Right atrium auricular region (tissue), 2 donors: ENCODE results near the gene GNLY. TPM values are rescaled to one million over a fixed set of nuclear protein-coding genes. Genes with fewer than 3 reads are reported as not detected.

Experiments used
- DNase-seq: peaks from one replicate; pipeline ENCODE4 v3.0.0-alpha.2; 2019; ENCODE audit warnings: low spot score
- H3K27ac ChIP-seq, 2 donors: fragments of 200-600 bp; sonication (generic); 1 replicate in 1 of 2; 2 replicates in 1 of 2; pipeline ENCODE4 v1.5.1; 2016 to 2019
- H3K27me3 ChIP-seq, 2 donors: fragments of 200-600 bp; sonication (generic); one replicate each; pipeline versions ENCODE4 v1.5.1 to v1.6.0; 2017 to 2019
- H3K36me3 ChIP-seq: fragments of 200-600 bp; sonication (generic); one replicate; pipeline ENCODE4 v1.5.1; 2016
- H3K4me1 ChIP-seq, 2 donors: fragments of 200-600 bp; sonication (generic); one replicate each; pipeline versions ENCODE4 v1.5.1 to v1.6.0; 2017 to 2019
- H3K4me3 ChIP-seq, 2 donors: fragments of 200-600 bp; sonication (generic); 1 replicate in 1 of 2; 2 replicates in 1 of 2; pipeline ENCODE4 v1.5.1; 2017 to 2019; ENCODE audit warnings: mild to moderate bottlenecking in 1 of 2, moderate library complexity in 1 of 2
- H3K9me3 ChIP-seq, 2 donors: fragments of 200-600 bp; sonication (generic); one replicate each; pipeline ENCODE4 v1.5.1; 2019
- total RNA-seq, 2 donors: library from RNA; depleted of rRNA; stranded (reverse); fragments of >200 nt; gene quantifications; one replicate each; pipeline ENCODE4 v1.1.0, GENCODE V29; 2016
- TF ChIP-seq, protein P1 (sequence below), 2 donors: fragments of 200-600 bp; sonication (generic); IDR thresholded peaks; one replicate each; pipeline ENCODE4 v1.5.1; 2019; ENCODE audit warnings: antibody characterized with exemption in 2 of 2

GNLY gene
- total RNA-seq = 1 to 10 TPM in 1 of 2 donors, not detected in 1; 1.4 TPM

DNA sequence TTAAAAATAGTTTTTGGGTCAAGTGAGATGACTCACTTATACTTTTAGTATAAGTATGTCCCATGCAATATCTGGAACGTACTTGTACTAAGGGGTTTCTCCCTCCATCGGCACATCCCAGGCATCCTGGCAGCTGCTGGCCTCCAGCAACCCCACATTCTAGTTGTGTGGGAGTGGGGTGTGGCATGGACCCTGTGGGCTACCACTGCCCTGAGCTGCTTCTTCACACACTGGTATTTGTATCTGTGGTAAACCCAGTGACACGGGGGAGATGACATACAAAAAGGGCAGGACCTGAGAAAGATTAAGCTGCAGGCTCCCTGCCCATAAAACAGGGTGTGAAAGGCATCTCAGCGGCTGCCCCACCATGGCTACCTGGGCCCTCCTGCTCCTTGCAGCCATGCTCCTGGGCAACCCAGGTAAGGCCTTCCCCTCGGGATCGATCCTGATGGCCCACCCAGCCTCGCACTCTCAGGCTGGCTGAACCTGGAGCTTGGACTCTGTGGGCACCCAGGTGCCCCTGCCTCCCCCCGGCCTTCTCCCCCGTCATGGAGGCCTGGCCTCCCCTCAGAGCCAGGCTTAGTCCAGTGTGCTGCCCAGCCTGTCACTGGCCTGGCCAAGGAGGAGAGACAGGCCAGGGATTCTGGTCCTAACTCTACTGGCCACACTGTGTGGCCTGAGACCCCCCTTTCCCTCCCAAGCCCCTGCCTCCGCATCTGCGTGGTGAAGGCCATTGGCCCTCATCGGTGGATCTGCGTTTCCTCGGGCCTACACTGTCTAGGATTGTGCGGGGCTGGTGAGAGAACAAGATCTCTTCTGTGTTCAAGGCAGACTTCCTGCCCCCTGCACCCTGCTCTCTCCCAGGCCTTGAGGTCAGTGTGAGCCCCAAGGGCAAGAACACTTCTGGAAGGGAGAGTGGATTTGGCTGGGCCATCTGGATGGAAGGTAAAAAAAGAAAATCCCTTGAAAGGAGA lies at the start of gene GNLY:
GNLY (plus strand) TSS at position 307 of the 974 bp plus-strand sequence; CDS start at position 368, 61 bp downstream.
- no peak within 1 kb of the TSS for H3K4me3 ChIP-seq
- H3K9me3 ChIP-seq = no peaks in the 10 kb centered on the region
- H3K27ac ChIP-seq = no peak within 1 kb of the TSS
- no peaks in the 10 kb centered on the region for H3K36me3 ChIP-seq
- TF ChIP-seq, protein P1, sequence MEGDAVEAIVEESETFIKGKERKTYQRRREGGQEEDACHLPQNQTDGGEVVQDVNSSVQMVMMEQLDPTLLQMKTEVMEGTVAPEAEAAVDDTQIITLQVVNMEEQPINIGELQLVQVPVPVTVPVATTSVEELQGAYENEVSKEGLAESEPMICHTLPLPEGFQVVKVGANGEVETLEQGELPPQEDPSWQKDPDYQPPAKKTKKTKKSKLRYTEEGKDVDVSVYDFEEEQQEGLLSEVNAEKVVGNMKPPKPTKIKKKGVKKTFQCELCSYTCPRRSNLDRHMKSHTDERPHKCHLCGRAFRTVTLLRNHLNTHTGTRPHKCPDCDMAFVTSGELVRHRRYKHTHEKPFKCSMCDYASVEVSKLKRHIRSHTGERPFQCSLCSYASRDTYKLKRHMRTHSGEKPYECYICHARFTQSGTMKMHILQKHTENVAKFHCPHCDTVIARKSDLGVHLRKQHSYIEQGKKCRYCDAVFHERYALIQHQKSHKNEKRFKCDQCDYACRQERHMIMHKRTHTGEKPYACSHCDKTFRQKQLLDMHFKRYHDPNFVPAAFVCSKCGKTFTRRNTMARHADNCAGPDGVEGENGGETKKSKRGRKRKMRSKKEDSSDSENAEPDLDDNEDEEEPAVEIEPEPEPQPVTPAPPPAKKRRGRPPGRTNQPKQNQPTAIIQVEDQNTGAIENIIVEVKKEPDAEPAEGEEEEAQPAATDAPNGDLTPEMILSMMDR (IDR thresholded peaks at IDR 0.05) = no peak
- peak; percentile 42 for DNase-seq
- no peaks in the 10 kb centered on the region for H3K27me3 ChIP-seq
- H3K4me1 ChIP-seq = no peaks in the 10 kb centered on the region

DNA sequence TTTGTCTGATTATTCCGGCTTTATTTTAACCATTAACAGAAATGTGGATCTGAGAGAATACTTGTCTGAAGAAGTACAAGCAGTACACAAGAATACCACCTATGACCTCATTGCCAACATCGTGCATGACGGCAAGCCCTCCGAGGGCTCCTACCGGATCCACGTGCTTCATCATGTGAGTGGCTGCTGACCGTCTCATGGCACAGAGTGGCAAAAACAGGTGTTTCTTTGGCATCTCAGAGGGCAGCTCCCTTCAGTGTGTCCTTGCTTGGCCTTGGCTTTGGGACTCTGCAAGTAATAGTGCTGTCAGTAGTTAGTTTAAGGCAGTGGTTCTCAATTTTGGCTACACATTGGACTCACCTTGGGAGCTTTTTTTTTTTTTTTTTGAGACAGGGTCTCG lies 49.2 kb upstream of the GNLY start:
- TF ChIP-seq, protein P1 (IDR thresholded peaks at IDR 0.05) = no peak
- no peak for DNase-seq
- Histone ChIP-seq H3K27ac (no peak overlapping the region), H3K4me3 (no peak overlapping the region), H3K9me3 (no peaks in the 10 kb centered on the region), H3K36me3 (peaks cover 97% of the 10 kb centered on the region), H3K4me1 (peaks cover 0 to 7% of the 10 kb centered on the region in 2 donors), H3K27me3 (no peaks in the 10 kb centered on the region)

DNA sequence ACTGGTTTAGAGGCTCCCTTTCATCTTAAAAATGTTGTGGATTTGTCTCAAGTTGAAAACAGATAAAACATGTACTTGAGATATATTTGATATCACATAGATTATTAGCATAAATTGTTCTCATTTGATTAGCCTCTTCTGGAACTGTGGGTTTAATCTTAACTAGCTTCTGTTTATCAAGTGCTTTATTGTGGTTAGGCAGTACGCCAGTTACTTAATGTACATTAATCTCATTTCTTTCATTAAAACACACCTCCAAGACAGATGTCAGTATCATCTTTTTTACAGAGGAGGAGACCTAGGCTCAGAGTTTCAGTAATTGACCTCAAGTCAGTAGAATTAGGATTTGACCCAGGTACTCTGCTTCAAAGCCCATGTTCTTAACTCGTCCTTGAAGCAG lies 48.0 kb upstream of the GNLY start:
- DNase-seq = no peak
- Histone ChIP-seq H3K27ac (no peak overlapping the region), H3K27me3 (no peaks in the 10 kb centered on the region), H3K36me3 (peaks cover 95% of the 10 kb centered on the region), H3K4me3 (no peak overlapping the region), H3K9me3 (no peaks in the 10 kb centered on the region), H3K4me1 (peaks cover 0 to 7% of the 10 kb centered on the region in 2 donors)
- TF ChIP-seq, protein P1 (IDR thresholded peaks at IDR 0.05) = no peak

DNA sequence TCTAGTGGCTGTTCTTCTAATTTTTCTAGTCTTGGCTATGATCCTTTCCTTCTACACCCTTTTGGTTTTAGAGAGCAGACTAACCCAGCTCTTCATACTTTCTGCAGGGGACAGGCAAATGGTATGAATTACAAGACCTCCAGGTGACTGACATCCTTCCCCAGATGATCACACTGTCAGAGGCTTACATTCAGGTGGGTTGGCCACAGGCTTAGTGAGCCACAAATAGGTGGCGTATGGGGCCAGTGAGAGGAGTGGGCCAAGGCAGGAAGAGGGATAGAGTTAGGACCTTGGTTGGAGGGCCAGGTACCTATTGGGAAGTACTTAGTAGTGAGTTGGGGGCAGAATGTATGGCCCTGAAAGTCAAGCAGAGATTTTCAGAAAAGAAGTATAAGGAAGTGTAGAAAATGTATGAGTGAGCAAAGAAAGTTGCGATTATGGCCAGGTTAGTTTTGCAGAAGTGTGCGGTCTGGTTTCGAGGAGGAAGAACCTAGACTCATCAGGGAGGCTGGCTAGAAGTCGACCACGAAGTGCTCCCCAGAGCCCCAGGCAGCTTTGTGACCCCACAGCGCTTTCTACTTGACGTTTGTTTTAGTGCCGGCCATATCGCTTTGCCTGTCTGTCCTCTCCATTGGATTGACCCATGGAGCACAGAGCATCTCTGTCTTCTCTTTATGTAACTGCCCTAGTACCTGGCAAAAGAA lies 46.2 kb upstream of the GNLY start:
- Histone ChIP-seq H3K36me3 (peaks cover 84% of the 10 kb centered on the region), H3K4me3 (no peak overlapping the region), H3K9me3 (no peaks in the 10 kb centered on the region), H3K27ac (no peak overlapping the region), H3K27me3 (no peaks in the 10 kb centered on the region), H3K4me1 (peaks cover 0 to 7% of the 10 kb centered on the region in 2 donors)
- TF ChIP-seq, protein P1 (IDR thresholded peaks at IDR 0.05) = no peak
- DNase-seq = no peak

DNA sequence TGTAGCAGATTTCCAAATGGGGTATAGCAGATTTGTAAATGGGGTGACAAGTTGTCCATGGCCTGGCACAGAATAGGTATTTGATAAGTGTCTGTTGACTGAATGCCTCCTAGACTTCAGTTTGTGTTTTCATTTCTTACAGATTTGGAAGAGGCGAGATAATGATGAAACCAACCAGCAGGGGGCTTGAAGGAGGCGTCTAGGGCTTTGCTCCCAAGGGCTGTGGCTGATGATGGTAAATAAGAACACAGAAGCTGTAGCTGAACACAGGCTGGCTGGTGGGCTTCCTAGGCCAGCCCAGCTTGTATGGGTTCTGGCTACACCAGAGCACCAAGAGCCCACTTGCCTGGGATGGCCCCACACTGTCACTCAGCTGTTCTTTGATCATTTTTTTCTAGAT lies 45.5 kb upstream of the GNLY start:
- no peak overlapping the region for H3K4me3 ChIP-seq
- no peak for DNase-seq
- H3K27ac ChIP-seq = peak overlapping the region in 1 of 2 donors; percentile 36
- H3K4me1 ChIP-seq = peaks cover 0 to 7% of the 10 kb centered on the region in 2 donors
- H3K27me3 ChIP-seq = no peaks in the 10 kb centered on the region
- TF ChIP-seq, protein P1 (IDR thresholded peaks at IDR 0.05) = peak in 1 of 2 donors; percentile 60
- H3K36me3 ChIP-seq = peaks cover 77% of the 10 kb centered on the region
- no peaks in the 10 kb centered on the region for H3K9me3 ChIP-seq
